Trophoblast cell (in vitro differentiated cells and primary cell): ENCODE results near the gene BANK1.

Source experiments
- DNase-seq, 2 donors: peaks; one replicate each; pipeline ENCODE4 v3.0.0-alpha.2; 2016
- H2AFZ ChIP-seq: 2 replicates; pipeline ENCODE4 v1.6.1; 2013; ENCODE audit warnings: low read length, moderate library complexity, mild to moderate bottlenecking; ENCODE audit not compliant: insufficient read depth, poor library complexity
- H2AK5ac ChIP-seq: 2 replicates; pipeline ENCODE4 v1.6.1; 2013; ENCODE audit warnings: mild to moderate bottlenecking, low read length
- H2BK120ac ChIP-seq: 2 replicates; pipeline ENCODE4 v1.6.1; 2013; ENCODE audit warnings: low read length, mild to moderate bottlenecking, moderate library complexity; ENCODE audit not compliant: insufficient read depth, poor library complexity
- H2BK12ac ChIP-seq: 2 replicates; pipeline ENCODE4 v1.6.1; 2013; ENCODE audit warnings: mild to moderate bottlenecking, low read length, moderate library complexity
- H2BK5ac ChIP-seq: 2 replicates; pipeline ENCODE4 v1.6.1; 2013; ENCODE audit warnings: low read length, low read depth, moderate library complexity, mild to moderate bottlenecking; ENCODE audit not compliant: poor library complexity
- H3K14ac ChIP-seq: 2 replicates; pipeline ENCODE4 v1.6.1; 2013; ENCODE audit warnings: mild to moderate bottlenecking, low read length
- H3K18ac ChIP-seq: 2 replicates; pipeline ENCODE4 v1.6.1; 2013; ENCODE audit warnings: mild to moderate bottlenecking, low read length
- H3K23ac ChIP-seq: 2 replicates; pipeline ENCODE4 v1.6.1; 2013; ENCODE audit warnings: low read length
- H3K27ac ChIP-seq: 2 replicates; pipeline ENCODE4 v1.5.1; 2013; ENCODE audit warnings: low read depth, mild to moderate bottlenecking, inconsistent platforms, low read length, moderate library complexity
- H3K27me3 ChIP-seq: 2 replicates; pipeline ENCODE4 v1.6.1; 2013; ENCODE audit warnings: inconsistent platforms, mild to moderate bottlenecking, low read length, moderate library complexity; ENCODE audit not compliant: insufficient read depth
- H3K36me3 ChIP-seq, 2 experiments: 1 replicate in 1 of 2; 2 replicates in 1 of 2; pipeline ENCODE4 v1.6.1; 2013; ENCODE audit warnings: low read length in 2 of 2, mild to moderate bottlenecking in 2 of 2, moderate library complexity in 1 of 2; ENCODE audit not compliant: insufficient read depth in 2 of 2, control insufficient read depth in 1 of 2
- H3K4ac ChIP-seq: 2 replicates; pipeline ENCODE4 v1.6.1; 2013; ENCODE audit warnings: low read depth, mild to moderate bottlenecking, low read length, moderate library complexity
- H3K4me1 ChIP-seq, 2 experiments: 1 replicate in 1 of 2; 2 replicates in 1 of 2; pipeline ENCODE4 v1.6.1; 2013; ENCODE audit warnings: low read length in 2 of 2, mild to moderate bottlenecking in 2 of 2, moderate library complexity in 1 of 2; ENCODE audit not compliant: insufficient read depth in 2 of 2, control insufficient read depth in 1 of 2
- H3K4me2 ChIP-seq: 2 replicates; pipeline ENCODE4 v1.6.1; 2013; ENCODE audit warnings: inconsistent platforms, mild to moderate bottlenecking, low read length, moderate library complexity
- H3K4me3 ChIP-seq: 2 replicates; pipeline ENCODE4 v1.5.1; 2013; ENCODE audit warnings: mild to moderate bottlenecking, low read depth, low read length, inconsistent platforms
- H3K79me1 ChIP-seq: one replicate; pipeline ENCODE4 v1.6.1; 2013; ENCODE audit warnings: low read length
- H3K79me2 ChIP-seq: 2 replicates; pipeline ENCODE4 v1.6.1; 2013; ENCODE audit warnings: low read length, mild to moderate bottlenecking; ENCODE audit not compliant: control insufficient read depth, insufficient read depth, poor library complexity
- H3K9ac ChIP-seq: 2 replicates; pipeline ENCODE4 v1.6.1; 2013; ENCODE audit warnings: mild to moderate bottlenecking, low read length
- H3K9me3 ChIP-seq: 2 replicates; pipeline ENCODE4 v1.6.1; 2013; ENCODE audit warnings: low read depth, mild to moderate bottlenecking, control low read depth, inconsistent platforms, low read length; ENCODE audit not compliant: insufficient read depth
- H4K12ac ChIP-seq: 2 replicates; pipeline ENCODE4 v1.6.1; 2013; ENCODE audit warnings: low read depth, mild to moderate bottlenecking, low read length, moderate library complexity
- H4K8ac ChIP-seq: 2 replicates; pipeline ENCODE4 v1.6.1; 2013; ENCODE audit warnings: low read depth, mild to moderate bottlenecking, low read length, moderate library complexity
- H4K91ac ChIP-seq: one replicate; pipeline ENCODE4 v1.6.1; 2013; ENCODE audit warnings: low read depth, mild to moderate bottlenecking, low read length, moderate library complexity
- WGBS: extraction: QIAGEN DNeasy Blood & Tissue Kit; methylation state at CpG from one replicate; pipeline ENCODE4 v1.1.7; 2013; ENCODE audit warnings: missing lambda C conversion rate; ENCODE audit not compliant: insufficient read length, insufficient coverage; ENCODE audit errors: extremely low coverage; 5-methylcytosine and 5-hydroxymethylcytosine counted together

The BANK1 gene

DNA sequence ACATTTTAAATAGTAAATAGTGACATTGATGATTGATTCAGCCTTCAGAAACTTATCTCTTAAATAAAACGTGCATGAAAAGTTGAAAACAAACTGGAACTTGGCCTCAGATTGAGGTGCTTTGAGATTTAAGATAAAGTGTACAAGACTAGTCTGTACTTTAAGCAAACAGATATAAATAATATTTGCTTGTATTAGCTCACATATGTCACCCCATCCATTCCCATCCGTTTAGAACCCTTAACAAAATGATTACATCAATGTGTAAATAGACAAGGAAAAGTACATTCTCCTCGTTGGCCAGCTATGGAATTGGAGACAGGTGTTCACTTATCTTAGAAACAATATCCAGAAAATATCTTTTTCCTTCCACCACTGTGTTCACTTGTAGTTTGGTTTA is 130.8 kb downstream of the BANK1 start:
- no peak overlapping the region for H4K91ac ChIP-seq
- no peak overlapping the region for H4K12ac ChIP-seq
- WGBS: no CpG with 5 or more reads among the region's 3 CpGs
- H3K79me1 ChIP-seq: no peaks in the 10 kb centered on the region
- H3K27ac ChIP-seq: no peak overlapping the region
- H3K18ac ChIP-seq: no peak overlapping the region
- no peak overlapping the region for H3K14ac ChIP-seq
- H2AFZ ChIP-seq: no peak overlapping the region
- DNase-seq: no peak
- H3K4me1 ChIP-seq: no peaks in the 10 kb centered on the region
- H3K36me3 ChIP-seq: no peaks in the 10 kb centered on the region
- no peak overlapping the region for H3K4me2 ChIP-seq
- H3K27me3 ChIP-seq: no peaks in the 10 kb centered on the region
- H2AK5ac ChIP-seq: no peak overlapping the region
- no peak overlapping the region for H3K4ac ChIP-seq
- H2BK5ac ChIP-seq: no peak overlapping the region
- H3K4me3 ChIP-seq: no peak overlapping the region
- H3K79me2 ChIP-seq: no peaks in the 10 kb centered on the region
- H3K9me3 ChIP-seq: no peaks in the 10 kb centered on the region
- H4K8ac ChIP-seq: no peak overlapping the region
- H3K9ac ChIP-seq: no peak overlapping the region
- H2BK12ac ChIP-seq: no peak overlapping the region
- no peak overlapping the region for H2BK120ac ChIP-seq
- no peak overlapping the region for H3K23ac ChIP-seq

GRCh38 chr4:101931619-101932018 is 141.1 kb downstream of the BANK1 start:
- Histone ChIP-seq H3K18ac (no peak overlapping the region), H2BK5ac (no peak overlapping the region), H2BK120ac (no peak overlapping the region), H3K23ac (no peak overlapping the region), H3K27ac (no peak overlapping the region), H4K12ac (no peak overlapping the region), H3K9me3 (no peaks in the 10 kb centered on the region), H3K36me3 (no peaks in the 10 kb centered on the region), H2AK5ac (no peak overlapping the region), H3K4me2 (no peak overlapping the region), H2BK12ac (no peak overlapping the region), H3K79me2 (no peaks in the 10 kb centered on the region), H3K79me1 (no peaks in the 10 kb centered on the region), H4K8ac (no peak overlapping the region), H3K4me3 (no peak overlapping the region), H3K14ac (no peak overlapping the region), H3K4ac (no peak overlapping the region), H4K91ac (no peak overlapping the region), H3K9ac (no peak overlapping the region), H3K4me1 (no peaks in the 10 kb centered on the region), H2AFZ (no peak overlapping the region), H3K27me3 (no peaks in the 10 kb centered on the region)
- no peak for DNase-seq
- no CpG with 5 or more reads among the region's 1 CpG for WGBS

GRCh38 chr4:101933855-101934254 is 143.3 kb downstream of the BANK1 start:
- H3K4ac ChIP-seq: no peak overlapping the region
- H2AK5ac ChIP-seq: no peak overlapping the region
- no peak overlapping the region for H2BK12ac ChIP-seq
- H3K9ac ChIP-seq: no peak overlapping the region
- H3K23ac ChIP-seq: no peak overlapping the region
- no CpG with 5 or more reads among the region's 3 CpGs for WGBS
- no peak overlapping the region for H3K27ac ChIP-seq
- H3K14ac ChIP-seq: no peak overlapping the region
- no peak overlapping the region for H3K4me2 ChIP-seq
- H3K18ac ChIP-seq: no peak overlapping the region
- H3K79me2 ChIP-seq: no peaks in the 10 kb centered on the region
- H4K91ac ChIP-seq: no peak overlapping the region
- no peaks in the 10 kb centered on the region for H3K36me3 ChIP-seq
- H2BK5ac ChIP-seq: no peak overlapping the region
- no peaks in the 10 kb centered on the region for H3K4me1 ChIP-seq
- no peak overlapping the region for H3K4me3 ChIP-seq
- DNase-seq: peak; percentile 54 to 81
- no peak overlapping the region for H4K12ac ChIP-seq
- no peak overlapping the region for H2BK120ac ChIP-seq
- no peak overlapping the region for H4K8ac ChIP-seq
- no peak overlapping the region for H2AFZ ChIP-seq
- H3K79me1 ChIP-seq: no peaks in the 10 kb centered on the region
- no peaks in the 10 kb centered on the region for H3K27me3 ChIP-seq
- no peaks in the 10 kb centered on the region for H3K9me3 ChIP-seq

DNA sequence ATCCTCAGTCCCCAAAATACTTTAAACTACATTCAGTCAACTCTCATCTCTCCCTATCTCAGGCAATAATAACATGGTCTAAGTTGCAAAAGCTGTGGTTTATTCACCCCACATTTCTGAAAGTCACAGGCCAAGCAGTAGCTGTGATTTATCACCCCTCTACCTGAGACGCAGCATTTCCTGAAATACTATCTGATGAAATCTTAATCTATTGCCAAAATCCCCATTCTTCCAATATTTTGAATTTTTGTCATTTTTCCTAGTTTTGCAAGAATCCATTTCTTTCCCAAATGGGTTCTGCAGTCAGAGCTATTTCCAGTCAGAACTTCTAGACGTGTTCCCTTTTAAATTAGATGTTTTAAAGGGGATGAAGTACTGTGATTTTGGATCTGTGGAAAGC is 148.3 kb downstream of the BANK1 start:
- Histone ChIP-seq H3K79me2 (no peaks in the 10 kb centered on the region), H3K23ac (no peak overlapping the region), H4K8ac (no peak overlapping the region), H2AK5ac (no peak overlapping the region), H3K9me3 (no peaks in the 10 kb centered on the region), H2AFZ (no peak overlapping the region), H3K18ac (no peak overlapping the region), H3K27ac (no peak overlapping the region), H3K79me1 (no peaks in the 10 kb centered on the region), H3K9ac (no peak overlapping the region), H3K4me1 (peaks cover 0 to 2% of the 10 kb centered on the region in 2 experiments), H3K27me3 (no peaks in the 10 kb centered on the region), H3K4ac (no peak overlapping the region), H2BK120ac (no peak overlapping the region), H4K91ac (no peak overlapping the region), H3K36me3 (no peaks in the 10 kb centered on the region), H3K4me2 (no peak overlapping the region), H2BK12ac (no peak overlapping the region), H4K12ac (no peak overlapping the region), H2BK5ac (no peak overlapping the region), H3K4me3 (no peak overlapping the region), H3K14ac (no peak overlapping the region)
- peak in 1 of 2 donors; percentile 12 for DNase-seq
- WGBS: no CpG with 5 or more reads among the region's 2 CpGs
